ENCODE measurements around the gene OR4N2.
"Not testable (repeated sequence)": the region's sequence is repeated elsewhere in the genome, so short reads cannot be mapped to it uniquely, and the experiment has no call there.

Gene OR4N2

GRCh38 chr14:19834203-19834848 lies 30.8 kb downstream of the OR4N2 start:
- DNase-seq (ENCODE audit: low read depth, low spot score), result not testable (repeated sequence)

- no peak for DNase-seq (ENCODE audit: low read depth, low spot score)
Observed at GRCh38 chr14:19838433-19838832, 34.9 kb downstream of the OR4N2 start.

- DNase-seq (ENCODE audit: low read depth, low spot score), result no peak
Observed at GRCh38 chr14:19851365-19851764, 47.8 kb downstream of the OR4N2 start.

GRCh38 chr14:19866061-19866669 lies 62.6 kb downstream of the OR4N2 start:
- DNase-seq (ENCODE audit: low read depth, low spot score), result not testable (repeated sequence)

- no peak for DNase-seq (ENCODE audit: low read depth, low spot score)
Observed at GRCh38 chr14:19873178-19873577, 69.6 kb downstream of the OR4N2 start.

- no peak for DNase-seq (ENCODE audit: low read depth, low spot score)
Observed at GRCh38 chr14:19874842-19875241, 71.3 kb downstream of the OR4N2 start, which contains the start of gene OR4K2. Gene OR4K2 (plus strand): TSS chr14:19875142. CDS start chr14:19876268, 1,126 bp downstream.

GRCh38 chr14:19878029-19878642 lies 74.6 kb downstream of the OR4N2 start:
- DNase-seq (ENCODE audit: low read depth, low spot score), result no peak

All from iPS DF 19.7 (cell line).